HG02642 (cell line): ENCODE data around the gene FAM209B.
"Not testable (repeated sequence)": the region's sequence is repeated elsewhere in the genome, so short reads cannot be mapped to it uniquely, and the experiment has no call there.

Experiments used
- ATAC-seq: cut with Tn5 transposase; IDR thresholded peaks from one replicate; pipeline ENCODE4 v1.9.1; 2021; ENCODE audit warnings: mild to moderate bottlenecking; ENCODE audit not compliant: unreplicated experiment, poor library complexity

Gene FAM209B, protein sequence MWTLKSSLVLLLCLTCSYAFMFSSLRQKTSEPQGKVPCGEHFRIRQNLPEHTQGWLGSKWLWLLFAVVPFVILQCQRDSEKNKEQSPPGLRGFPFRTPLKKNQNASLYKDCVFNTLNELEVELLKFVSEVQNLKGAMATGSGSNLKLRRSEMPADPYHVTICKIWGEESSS

DNA sequence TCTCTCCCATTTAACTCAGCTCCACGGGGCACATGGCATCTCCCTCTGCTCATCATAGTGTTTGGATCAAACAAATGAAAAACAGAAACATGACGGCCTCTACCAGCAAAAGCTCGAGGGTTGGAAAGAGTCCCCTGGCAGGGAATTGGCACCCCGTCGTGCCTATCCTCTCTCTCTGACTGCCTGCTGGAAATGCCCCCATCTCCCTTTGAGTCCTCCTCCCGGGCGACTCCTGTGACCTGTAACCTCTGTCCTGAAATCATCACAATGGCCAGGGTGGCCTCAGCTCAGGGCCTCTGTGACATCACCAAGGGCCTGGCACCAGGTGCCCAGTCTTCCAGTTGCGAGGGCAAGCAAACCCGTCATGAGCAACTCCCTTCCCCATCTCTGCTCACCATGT is at the start of gene FAM209B:
FAM209B (plus strand) TSS at position 301 of the 400 bp plus-strand sequence; CDS start at position 397, 96 bp downstream.
- ATAC-seq: not testable (repeated sequence)

DNA sequence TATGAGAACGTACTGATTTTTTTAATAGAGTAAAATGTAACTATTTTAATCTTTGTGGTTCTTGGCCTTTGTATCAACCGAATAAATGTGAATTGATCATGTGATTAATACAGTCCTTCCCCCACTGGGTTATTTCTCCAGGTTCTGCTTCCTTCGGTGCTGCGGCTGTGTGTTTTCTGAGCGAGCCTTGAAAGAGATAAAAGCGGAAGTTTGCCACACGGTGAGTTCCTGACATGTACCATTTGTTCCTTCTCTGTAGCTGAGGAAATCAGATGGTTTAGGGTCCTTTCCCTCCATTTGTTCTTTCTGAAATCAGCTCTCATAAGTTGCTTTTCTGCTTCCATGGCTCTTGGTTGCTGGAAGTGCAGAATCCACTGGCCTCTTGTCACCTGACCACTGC is 49.1 kb upstream of the FAM209B start:
- no peak for ATAC-seq

DNA sequence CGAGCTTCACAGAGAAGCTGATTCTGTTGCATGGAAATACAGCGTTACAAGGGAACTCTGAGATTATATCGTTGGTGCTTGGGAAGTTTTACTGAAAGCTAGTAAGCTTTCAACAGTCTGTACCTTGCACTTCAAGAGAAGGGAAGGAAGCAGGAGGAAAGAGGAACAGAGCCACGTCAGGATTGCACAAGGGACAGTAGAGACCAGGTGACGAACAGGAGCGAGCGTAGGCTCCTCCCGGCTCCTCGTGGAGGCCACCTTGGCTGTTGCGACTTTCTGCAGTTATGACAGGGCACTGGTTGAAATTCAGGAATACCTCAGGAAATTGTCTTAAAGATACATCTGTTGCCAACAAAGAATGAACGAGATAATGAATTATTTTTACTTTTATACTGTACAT is 45.8 kb upstream of the FAM209B start:
- ATAC-seq: no peak

DNA sequence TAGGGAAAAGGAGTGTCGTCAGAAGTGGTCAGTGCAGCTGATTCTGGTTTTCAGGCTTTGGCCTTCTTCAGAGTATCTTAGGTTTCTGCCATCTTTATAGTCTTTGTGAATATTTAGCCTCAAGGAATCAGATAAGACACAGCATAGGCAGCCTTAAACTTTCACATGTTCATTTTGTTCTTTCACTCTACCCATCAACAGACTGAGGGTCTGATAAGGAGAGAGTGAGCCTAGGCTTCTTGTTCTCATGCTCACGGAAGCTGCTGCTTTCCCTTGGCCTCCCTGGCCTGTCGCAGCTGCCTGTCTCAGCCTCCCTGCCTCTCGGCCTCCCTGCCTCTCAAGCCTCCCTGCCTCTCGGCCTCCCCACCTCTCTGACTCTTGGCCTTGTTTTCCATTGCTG is 44.5 kb upstream of the FAM209B start:
- ATAC-seq: no peak

DNA sequence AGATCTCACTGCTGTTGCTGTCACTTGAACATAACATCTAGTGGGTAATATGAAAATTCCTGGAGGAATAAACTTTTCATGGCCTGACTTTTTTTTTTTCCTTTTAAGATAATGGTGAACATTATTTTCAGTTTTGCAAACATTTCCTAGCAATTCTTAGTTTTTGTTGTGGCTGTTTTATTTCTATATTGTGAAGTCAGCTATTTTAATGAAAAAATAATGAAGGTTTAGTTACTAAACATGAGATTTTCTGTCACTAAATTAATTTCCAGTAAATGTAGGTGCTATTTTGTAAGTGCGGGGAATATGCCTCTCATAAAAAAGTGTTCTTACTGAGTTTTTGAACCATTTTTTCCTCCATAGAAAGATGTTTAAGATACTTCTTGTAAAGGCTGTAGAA is 31.9 kb upstream of the FAM209B start:
- no peak for ATAC-seq

DNA sequence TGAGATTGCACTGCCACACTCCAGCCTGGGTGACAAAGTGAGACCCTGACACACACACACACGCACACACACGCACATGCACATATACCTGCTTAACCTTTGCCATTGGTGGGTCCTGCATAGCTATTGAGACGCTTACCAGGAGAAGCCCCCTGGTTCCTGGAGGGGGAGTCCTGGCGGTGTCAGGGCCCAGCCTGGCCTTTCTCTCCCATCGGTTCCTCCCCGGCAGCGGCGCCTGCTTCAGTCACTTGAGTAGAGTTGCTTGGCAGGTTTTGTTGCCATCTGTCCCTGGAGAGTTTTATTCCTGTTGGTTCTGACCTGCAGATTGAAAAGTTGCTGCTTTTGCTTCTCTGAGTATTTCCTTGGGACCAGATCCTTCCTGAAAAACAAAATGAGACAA is 29.1 kb upstream of the FAM209B start:
- no peak for ATAC-seq

DNA sequence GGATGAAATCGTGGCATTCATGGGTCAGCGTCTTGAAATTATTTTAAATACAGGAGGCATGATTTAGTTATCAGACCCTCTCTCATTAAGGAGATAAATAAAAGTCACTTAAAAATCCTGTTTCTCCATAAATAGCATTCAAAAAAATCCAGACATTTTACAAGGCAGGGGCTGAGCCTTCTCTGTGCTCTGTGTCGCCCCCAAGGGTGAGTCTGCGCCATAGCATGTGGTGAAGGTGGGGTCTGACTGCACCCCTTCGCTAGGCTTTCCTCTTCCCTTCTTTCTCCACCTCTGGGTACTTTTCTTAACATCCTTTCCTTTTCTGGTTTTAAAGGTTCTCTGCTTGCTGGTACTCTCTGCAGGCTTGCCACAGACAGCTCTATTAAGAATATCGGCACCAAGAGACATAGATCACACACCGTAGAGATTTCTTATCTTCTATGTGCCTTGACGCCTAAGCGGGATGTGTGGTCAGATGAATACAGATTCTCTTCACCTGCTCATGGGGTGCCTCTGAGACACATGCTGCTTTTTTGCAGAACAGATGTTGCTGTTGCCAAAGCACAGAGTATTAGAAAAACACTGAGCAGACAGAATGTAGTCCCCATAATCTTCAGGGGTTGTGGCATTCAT is 28.6 kb upstream of the FAM209B start:
- no peak for ATAC-seq

DNA sequence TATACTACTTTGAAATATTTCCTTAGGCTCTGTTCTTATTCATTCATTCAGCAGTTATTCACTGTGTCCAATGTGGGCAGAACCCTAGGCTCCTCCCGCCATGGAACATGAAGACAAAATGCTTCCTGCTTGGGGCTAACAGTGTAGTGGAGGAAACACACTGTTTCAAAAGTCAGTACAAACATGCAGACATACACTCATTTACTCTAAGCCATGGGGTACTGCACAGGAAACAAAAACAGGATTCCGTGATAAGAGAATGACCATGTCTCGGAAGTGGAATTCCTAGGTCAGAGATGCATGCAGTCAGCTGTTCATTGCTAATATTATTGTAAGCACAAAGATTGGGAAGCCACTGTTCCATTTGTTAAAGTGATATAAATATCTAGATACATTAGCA is 26.9 kb upstream of the FAM209B start:
- no peak for ATAC-seq

DNA sequence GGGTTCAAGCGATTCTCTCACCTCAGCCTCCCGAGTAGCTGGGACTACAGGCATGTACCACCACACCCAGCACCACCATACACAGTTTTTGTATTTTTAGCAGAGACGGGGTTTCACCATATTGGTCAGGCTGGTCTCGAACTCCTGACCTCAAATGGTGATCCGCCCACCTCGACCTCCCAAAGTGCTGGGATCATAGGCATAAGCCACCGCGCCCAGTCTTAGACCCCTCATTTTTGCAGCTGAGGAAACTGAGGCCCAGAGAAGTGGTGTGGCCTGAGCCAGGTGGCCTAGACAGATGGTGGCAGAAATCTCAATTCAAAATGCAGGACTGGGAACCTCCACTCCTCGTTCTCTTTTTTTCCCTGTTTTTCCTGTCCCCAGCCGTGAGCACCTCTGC is 21.1 kb upstream of the FAM209B start:
- ATAC-seq: no peak

DNA sequence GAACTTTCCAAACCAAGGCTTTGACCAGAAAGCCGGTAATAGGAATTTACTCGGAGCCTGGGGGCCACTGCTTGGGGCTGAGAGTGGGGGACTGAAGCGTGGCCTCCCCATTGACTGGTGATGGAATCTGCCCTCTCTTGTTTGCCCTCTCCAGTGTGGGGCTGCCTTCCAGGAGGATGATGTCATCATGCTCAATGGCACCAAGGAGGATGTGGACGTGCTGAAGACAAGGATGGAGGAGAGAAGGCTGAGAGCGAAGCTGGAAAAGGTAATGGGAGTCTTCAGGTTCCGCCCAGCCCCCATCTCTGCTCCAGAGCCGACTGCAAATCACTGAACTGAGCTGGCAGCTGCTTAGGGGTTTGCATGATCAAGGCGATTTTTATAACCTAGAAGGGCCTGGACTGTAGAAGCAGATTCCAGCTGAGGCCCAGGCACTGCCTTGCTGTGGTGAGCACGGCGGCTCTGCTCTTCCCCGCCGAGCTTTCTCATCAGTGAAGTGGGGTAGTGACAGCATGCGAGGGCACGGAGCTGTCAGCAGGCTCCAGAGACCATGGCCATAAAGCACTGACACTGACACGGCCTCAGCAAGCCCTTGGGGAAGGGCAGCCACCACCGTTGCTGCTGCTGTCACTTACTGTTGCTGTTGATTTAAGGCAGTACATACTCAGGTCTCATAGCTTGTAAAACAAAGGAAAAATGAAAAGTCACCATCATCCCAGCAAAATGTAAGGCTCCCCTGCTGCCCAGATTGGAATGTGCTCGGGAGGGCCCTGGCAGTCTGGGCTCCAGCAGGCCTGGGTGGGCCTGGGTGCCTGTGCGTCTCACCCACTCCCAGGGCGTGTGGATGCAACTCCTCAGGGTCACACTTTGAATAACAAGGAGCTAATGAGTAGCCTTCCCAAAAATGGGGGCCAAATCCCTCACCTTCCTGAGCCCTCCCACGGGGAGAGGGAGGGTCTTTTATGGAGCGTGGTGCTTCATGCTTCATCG is 19.6 kb upstream of the FAM209B start:
- no peak for ATAC-seq

DNA sequence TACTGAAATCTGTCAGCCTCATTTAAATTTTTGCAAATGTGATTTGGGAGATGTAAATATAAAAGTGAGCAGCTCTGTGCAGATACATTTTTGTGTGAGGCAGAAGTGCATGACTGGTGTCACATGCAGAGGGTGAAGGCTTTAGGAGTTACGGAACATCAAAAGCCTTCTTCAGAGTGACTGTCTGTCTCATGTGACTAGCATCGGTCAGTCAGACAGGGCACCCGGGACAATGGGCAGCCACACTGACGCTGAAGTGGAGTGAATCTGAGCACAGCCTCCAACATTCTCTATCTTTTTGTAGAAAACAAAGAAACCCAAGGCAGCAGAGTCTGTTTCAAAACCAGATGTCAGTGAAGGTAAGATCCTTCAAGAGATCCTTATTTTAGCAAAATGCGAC is 16.4 kb upstream of the FAM209B start:
- no peak for ATAC-seq

DNA sequence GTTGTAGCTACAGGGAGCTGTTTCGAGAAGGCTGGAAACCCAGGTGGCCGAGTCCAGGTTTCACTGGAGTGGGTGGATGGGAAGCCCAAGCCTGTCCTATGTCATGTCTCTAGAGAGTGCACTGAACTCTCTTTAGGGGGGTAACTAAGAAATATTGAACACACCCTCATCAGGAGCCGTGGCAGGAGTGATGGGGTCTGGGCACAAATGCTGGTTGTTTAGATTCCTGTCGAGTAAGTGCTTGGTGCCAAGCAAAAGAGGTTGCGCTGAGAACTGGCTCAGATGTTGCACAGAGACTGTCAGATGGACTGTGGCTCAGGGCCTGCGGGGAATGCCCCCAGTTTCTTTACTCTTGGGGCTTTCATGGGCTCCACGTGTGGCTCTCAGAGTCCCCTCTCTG is 15.8 kb upstream of the FAM209B start:
- no peak for ATAC-seq

DNA sequence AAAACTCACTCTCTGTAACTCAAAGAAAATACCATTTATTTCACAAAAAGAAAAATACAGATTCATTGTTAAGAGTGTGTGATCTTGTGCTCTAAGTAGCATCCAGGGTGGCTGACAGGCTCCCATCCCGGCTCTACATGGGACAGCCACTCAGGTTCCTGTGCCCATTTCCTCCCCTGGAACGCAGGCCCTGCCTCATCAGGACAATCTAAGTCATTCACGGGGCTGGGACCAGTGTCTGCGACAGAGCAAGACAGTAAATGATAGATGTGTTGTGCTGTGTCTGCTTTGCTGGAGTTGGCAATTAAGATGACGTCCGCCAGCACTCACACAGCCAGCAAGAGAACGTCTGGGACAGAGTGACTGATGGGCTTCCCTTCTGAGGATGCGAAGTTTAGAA is 15.4 kb upstream of the FAM209B start:
- ATAC-seq: no peak

DNA sequence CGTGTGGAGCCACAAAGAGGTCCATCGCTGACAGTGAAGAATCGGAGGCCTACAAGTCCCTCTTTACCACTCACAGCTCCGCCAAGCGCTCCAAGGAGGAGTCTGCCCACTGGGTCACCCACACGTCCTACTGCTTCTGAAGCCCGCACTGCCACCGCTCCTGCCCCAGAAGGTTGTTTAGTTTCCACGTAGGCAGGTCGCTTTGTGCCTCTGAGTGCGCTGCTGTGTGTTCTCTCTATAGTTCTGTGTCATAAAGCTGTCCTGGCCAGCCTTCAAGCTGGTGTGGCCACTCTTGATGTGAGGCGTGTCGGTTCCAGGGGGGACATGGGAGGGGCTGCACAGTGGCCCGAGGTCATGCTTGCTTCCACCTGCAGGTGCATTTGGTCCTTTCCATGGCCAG is 14.9 kb upstream of the FAM209B start:
- no peak for ATAC-seq

DNA sequence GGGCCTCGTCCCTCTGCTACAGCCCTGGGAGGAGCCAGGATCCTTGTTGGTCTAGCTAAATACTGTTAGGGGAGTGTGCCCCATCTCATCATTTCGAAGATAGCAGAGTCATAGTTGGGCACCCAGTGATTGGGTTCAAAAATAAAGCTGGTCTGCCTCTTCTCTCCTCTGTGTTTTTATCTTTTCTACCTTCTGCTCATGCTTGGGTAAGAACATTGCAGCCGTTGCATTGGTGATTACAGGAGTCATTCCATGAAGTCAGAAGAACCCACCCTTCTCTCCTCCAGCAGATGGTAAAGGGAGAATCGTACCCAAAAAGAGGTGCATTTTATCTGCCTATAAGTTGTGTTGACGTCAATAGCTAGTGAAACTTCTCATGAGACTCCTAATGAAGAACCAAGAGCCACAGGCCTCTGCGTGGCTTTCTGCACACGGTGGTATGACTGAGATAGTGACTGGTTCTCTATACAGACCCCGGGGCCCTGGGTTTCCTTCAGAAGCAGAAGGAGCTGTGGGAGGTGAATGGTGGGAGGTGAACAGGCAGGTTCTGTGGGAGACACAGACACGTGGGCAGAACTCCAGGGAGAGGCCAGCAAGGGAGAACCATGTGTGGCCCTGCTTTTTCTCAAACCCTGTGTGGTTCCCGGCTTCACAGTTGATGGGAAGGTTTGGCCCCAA is 14.2 kb upstream of the FAM209B start:
- no peak for ATAC-seq

DNA sequence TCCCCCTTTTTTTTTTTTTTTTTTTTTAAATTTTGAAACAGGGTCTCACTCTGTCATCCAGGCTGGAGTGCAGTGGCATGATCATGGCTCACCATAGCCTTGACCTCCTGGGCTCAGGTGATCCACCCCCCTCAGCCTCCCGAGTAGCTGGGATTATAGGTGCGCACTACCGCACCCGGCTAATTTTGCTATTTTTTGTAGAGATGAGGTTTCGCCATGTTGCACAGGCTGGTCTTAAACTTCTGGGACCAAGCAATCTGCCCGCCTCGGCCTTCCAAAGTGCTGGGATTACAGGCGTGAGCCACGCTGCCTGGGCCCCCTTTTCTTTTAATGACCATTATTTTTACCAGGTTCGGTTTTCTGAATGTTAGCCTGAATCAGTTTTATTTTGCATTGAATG is 13.5 kb upstream of the FAM209B start:
- ATAC-seq: no peak

DNA sequence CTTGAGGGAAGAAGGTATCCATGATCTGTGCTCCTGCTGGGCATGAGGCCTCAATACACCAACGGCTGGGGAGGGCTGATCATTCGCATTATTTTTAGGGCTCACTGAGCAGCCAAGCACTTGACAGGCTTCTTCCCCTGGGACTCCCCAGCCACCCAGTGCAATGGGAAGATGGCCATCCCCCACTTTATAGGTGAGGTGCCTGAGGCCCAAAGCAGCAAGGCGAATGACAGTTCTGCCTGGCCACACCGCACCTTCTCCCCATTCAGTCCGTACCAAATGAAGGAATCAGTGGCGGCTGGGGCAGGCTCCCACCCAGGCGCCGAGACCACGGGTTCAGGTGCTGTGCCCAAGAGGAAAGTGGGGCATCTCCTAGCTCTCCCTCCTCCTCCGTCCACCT is 12.9 kb upstream of the FAM209B start:
- ATAC-seq: no peak

DNA sequence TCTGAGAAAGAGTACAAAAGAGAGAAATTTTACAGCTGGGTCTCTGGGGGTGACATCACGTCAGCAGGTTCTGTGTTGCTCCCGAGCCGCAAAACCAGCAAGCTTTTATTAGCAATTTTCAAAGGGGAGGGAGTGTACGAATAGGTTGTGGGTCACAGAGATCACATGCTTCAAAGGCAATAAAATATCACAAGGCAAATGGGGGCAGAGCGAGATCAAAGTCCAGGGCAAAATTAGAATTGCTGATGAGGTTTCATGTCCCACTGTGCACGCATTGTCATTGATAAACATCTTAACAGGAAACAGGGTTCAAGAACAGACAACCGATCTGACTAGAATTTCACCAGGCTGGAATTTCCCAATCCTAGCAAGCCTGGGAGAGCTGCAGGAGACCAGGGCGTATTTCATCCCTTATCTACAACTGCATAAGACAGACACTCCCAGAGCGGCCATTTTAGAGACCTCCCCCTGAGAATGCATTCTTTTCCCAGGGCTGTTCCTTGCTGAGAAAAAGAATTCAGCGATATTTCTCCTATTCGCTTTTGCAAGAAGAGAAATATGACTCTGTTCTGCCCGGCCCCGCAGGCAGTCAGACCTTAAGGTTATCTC is 12.2 kb upstream of the FAM209B start:
- ATAC-seq: not testable (repeated sequence)

DNA sequence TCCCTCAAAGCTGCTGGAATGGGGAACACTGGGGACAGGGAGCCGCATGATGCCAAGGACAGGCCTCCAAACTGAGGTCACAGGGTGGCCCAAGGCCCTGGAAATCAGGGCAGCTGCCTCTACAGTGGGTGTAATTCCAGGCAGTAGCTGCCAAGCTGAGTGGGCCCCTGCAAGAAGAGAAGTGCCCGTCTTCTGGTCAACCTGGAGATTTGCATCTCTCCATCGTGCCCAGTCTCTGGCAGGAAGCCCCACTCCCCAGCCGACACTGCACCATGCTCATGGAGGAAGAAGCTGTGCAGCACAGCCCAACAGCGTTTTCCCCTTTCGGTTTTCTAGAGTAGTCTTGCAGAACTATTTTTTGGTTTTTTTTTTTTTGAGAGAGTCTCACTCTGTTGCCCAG is 10.7 kb upstream of the FAM209B start:
- ATAC-seq: no peak

DNA sequence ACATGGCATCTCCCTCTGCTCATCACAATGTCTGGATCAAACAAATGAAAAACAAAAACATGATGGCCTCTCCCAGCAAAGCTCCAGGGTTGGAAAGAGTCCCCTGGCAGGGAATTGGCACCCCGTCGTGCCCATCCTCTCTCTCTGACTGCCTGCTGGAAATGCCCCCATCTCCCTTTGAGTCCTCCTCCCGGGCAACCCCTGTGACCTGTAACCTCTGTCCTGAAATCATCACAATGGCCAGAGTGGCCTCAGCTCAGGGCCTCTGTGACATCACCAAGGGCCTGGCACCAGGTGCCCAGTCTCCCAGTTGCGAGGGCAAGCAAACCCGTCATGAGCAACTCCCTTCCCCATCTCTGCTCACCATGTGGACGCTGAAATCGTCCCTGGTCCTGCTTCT is 8.6 kb upstream of the FAM209B start, which contains the start of gene FAM209A:
FAM209A (plus strand) TSS at position 301 of the 400 bp plus-strand sequence; CDS start at position 366, 65 bp downstream.
- not testable (repeated sequence) for ATAC-seq
